CD14-positive monocyte (primary cell): ENCODE results near the gene CD22. TPM values are rescaled to one million over a fixed set of nuclear protein-coding genes. Genes with fewer than 3 reads are reported as not detected.

ENCODE experiments used
- DNase-seq, 3 donors: peaks; one replicate each; pipeline ENCODE4 v3.0.0-alpha.2; 2011 to 2022
- H2AFZ ChIP-seq: 2 replicates; pipeline ENCODE4 v1.6.0; 2012; ENCODE audit warnings: mild to moderate bottlenecking, low read depth, low read length, inconsistent platforms; ENCODE audit not compliant: insufficient read depth, poor library complexity, severe bottlenecking
- H3K27ac ChIP-seq, 2 donors: 1 replicate in 1 of 2; 2 replicates in 1 of 2; pipeline ENCODE4 v1.5.1; 2012 to 2013; ENCODE audit warnings: low read length in 2 of 2, control low read depth in 1 of 2, inconsistent platforms in 1 of 2, low read depth in 1 of 2, mild to moderate bottlenecking in 1 of 2
- H3K27me3 ChIP-seq, 2 donors: one replicate each; pipeline versions ENCODE4 v1.6.0 to v1.6.1; 2011 to 2013; ENCODE audit warnings: low read length in 2 of 2; ENCODE audit not compliant: control insufficient read depth in 2 of 2, insufficient read depth in 2 of 2
- H3K36me3 ChIP-seq, 2 donors: replicated peaks in 1 of 2; 1 replicate in 1 of 2; 2 replicates in 1 of 2; pipeline versions ENCODE4 v1.5.1 to v1.6.1; 2012 to 2013; ENCODE audit warnings: low read length in 2 of 2, control low read depth in 1 of 2, inconsistent platforms in 1 of 2, mild to moderate bottlenecking in 1 of 2; ENCODE audit not compliant: insufficient read depth in 2 of 2, control insufficient read depth in 1 of 2
- H3K4me1 ChIP-seq, 2 donors: 1 replicate in 1 of 2; 2 replicates in 1 of 2; pipeline versions ENCODE4 v1.5.1 to v1.6.1; 2012 to 2013; ENCODE audit warnings: low read length in 2 of 2, control low read depth in 1 of 2, inconsistent platforms in 1 of 2, mild to moderate bottlenecking in 1 of 2, moderate library complexity in 1 of 2; ENCODE audit not compliant: insufficient read depth in 2 of 2, control insufficient read depth in 1 of 2
- H3K4me2 ChIP-seq: replicated peaks from 2 replicates; pipeline ENCODE3; 2012; ENCODE audit warnings: low read length, moderate library complexity, mild to moderate bottlenecking; ENCODE audit not compliant: poor library complexity, severe bottlenecking; ENCODE audit errors: extremely low read depth
- H3K4me3 ChIP-seq, 3 experiments: fragments of 200-600 bp in 1 of 3; sonication (generic) in 1 of 3; replicated peaks in 1 of 3; 1 replicate in 2 of 3; 2 replicates in 1 of 3; pipeline ENCODE4 v1.5.1; 2011 to 2013; ENCODE audit warnings: low read length in 3 of 3, mild to moderate bottlenecking in 3 of 3, control low read depth in 2 of 3, low read depth in 2 of 3, inconsistent platforms in 1 of 3, moderate library complexity in 1 of 3
- H3K79me2 ChIP-seq: 2 replicates; pipeline ENCODE4 v1.6.0; 2012; ENCODE audit warnings: mild to moderate bottlenecking, control low read depth, inconsistent platforms, low read length, moderate library complexity; ENCODE audit not compliant: insufficient read depth
- H3K9ac ChIP-seq: 2 replicates; pipeline ENCODE4 v1.6.0; 2017; ENCODE audit warnings: low read length, mild to moderate bottlenecking; ENCODE audit not compliant: insufficient read depth, poor library complexity, severe bottlenecking
- H3K9me3 ChIP-seq, 2 donors: replicated peaks in 1 of 2; 1 replicate in 1 of 2; 2 replicates in 1 of 2; pipeline versions ENCODE4 v1.5.1 to v1.6.1; 2012 to 2013; ENCODE audit warnings: low read length in 2 of 2, control low read depth in 1 of 2; ENCODE audit not compliant: control insufficient read depth in 1 of 2, insufficient read depth in 1 of 2
- H4K20me1 ChIP-seq: 2 replicates; pipeline ENCODE4 v1.6.0; 2012; ENCODE audit warnings: mild to moderate bottlenecking, low read length, control low read depth, moderate library complexity; ENCODE audit not compliant: insufficient read depth
- H3K27ac Mint-ChIP-seq, 7 donors: one replicate each; pipeline ENCODE4 v1.8.0; 2020; ENCODE audit warnings: mild to moderate bottlenecking in 7 of 7, mixed read lengths in 7 of 7, moderate library complexity in 6 of 7, inconsistent platforms in 2 of 7
- H3K27me3 Mint-ChIP-seq, 3 donors: one replicate each; pipeline ENCODE4 v1.8.0; 2021 to 2022; ENCODE audit warnings: low read depth in 3 of 3, mild to moderate bottlenecking in 3 of 3, mixed read lengths in 3 of 3, moderate library complexity in 3 of 3, inconsistent platforms in 1 of 3
- H3K36me3 Mint-ChIP-seq, 2 donors: one replicate each; pipeline ENCODE4 v1.8.0; 2020; ENCODE audit warnings: mixed read lengths in 2 of 2, inconsistent platforms in 1 of 2, mild to moderate bottlenecking in 1 of 2
- H3K4me1 Mint-ChIP-seq: one replicate; pipeline ENCODE4 v1.8.0; 2020; ENCODE audit warnings: mild to moderate bottlenecking, mixed read lengths
- H3K4me3 Mint-ChIP-seq, 2 donors: one replicate each; pipeline ENCODE4 v1.8.0; 2020; ENCODE audit warnings: mild to moderate bottlenecking in 2 of 2, mixed read lengths in 2 of 2, moderate library complexity in 1 of 2
- H3K9me3 Mint-ChIP-seq, 7 donors: one replicate each; pipeline ENCODE4 v1.8.0; 2020 to 2022; ENCODE audit warnings: mixed read lengths in 7 of 7, mild to moderate bottlenecking in 6 of 7, moderate library complexity in 6 of 7, inconsistent platforms in 2 of 7
- WGBS: methylation state at CpG from one replicate; pipeline ENCODE4 v1.1.5; 2013; ENCODE audit warnings: missing lambda C conversion rate; ENCODE audit not compliant: insufficient coverage; 5-methylcytosine and 5-hydroxymethylcytosine counted together
- intact Hi-C, 2 donors: fragments of 100-400 bp; cut with micrococcal nuclease; formaldehyde crosslinking; loops; one replicate each; pipeline versions ENCODE4 v1.15.0 to v1.15.1; 2023
- polyA plus RNA-seq, 3 donors: library from polyadenylated mRNA; depleted of rRNA in 1 of 3; unstranded in 2 of 3; stranded (reverse) in 1 of 3; fragments of 300-500 nt in 2 of 3; fragments of >200 nt in 1 of 3; fragmentation: Illumina TruSeq in 2 of 3; gene quantifications; 1 replicate in 2 of 3; 2 replicates in 1 of 3; pipeline ENCODE4 v1.2.3, GENCODE V29; 2012 to 2021
- TF ChIP-seq, protein P1 (sequence below): fragments of 200-600 bp; IDR thresholded peaks from one replicate; pipeline ENCODE4 v1.8.0; 2022; ENCODE audit warnings: antibody characterized with exemption, mild to moderate bottlenecking

CD22 gene
- polyA plus RNA-seq, 3 donors, result 0.24 to 4.8 (median 0.88) TPM

DNA sequence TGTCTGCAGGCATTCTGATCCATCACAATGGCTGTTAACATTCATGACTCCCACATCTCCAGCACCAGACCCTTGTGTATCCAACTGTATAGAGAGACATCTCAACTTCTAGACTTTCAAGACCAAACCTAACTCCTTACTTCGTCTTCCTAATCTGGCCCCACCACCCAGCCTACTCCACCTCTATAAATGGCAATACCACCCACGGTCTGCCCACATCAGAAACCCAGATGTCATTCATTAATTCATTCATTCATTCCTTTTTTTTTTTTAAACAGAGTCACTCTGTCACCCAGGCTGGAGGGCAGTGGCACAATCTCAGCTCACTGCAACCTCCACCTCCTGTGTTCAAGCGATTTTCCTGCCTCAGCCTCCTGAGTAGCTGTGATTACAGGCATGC, 52.3 kb downstream of the CD22 start:
- Mint-ChIP-seq H3K27ac (no peak overlapping the region), H3K4me3 (peak overlapping the region in 1 of 2 donors; percentile 68), H3K36me3 (no peaks in the 10 kb centered on the region), H3K4me1 (peaks cover 10% of the 10 kb centered on the region), H3K9me3 (peaks cover 3 to 35% (median 19%) of the 10 kb centered on the region in 7 donors), H3K27me3 (peaks cover 10 to 22% (median 12%) of the 10 kb centered on the region in 3 donors)
- Histone ChIP-seq H3K9ac (no peak overlapping the region), H2AFZ (no peak overlapping the region), H3K79me2 (no peaks in the 10 kb centered on the region), H3K27ac (no peak overlapping the region), H3K4me2 (no peak overlapping the region), H3K36me3 (no peaks in the 10 kb centered on the region), H3K9me3 (peaks cover 19% of the 10 kb centered on the region in 2 donors), H4K20me1 (no peaks in the 10 kb centered on the region), H3K4me1 (peaks cover 0 to 7% of the 10 kb centered on the region in 2 donors), H3K27me3 (no peaks in the 10 kb centered on the region), H3K4me3 (no peak overlapping the region)
- no peak for DNase-seq
- TF ChIP-seq, protein P1, sequence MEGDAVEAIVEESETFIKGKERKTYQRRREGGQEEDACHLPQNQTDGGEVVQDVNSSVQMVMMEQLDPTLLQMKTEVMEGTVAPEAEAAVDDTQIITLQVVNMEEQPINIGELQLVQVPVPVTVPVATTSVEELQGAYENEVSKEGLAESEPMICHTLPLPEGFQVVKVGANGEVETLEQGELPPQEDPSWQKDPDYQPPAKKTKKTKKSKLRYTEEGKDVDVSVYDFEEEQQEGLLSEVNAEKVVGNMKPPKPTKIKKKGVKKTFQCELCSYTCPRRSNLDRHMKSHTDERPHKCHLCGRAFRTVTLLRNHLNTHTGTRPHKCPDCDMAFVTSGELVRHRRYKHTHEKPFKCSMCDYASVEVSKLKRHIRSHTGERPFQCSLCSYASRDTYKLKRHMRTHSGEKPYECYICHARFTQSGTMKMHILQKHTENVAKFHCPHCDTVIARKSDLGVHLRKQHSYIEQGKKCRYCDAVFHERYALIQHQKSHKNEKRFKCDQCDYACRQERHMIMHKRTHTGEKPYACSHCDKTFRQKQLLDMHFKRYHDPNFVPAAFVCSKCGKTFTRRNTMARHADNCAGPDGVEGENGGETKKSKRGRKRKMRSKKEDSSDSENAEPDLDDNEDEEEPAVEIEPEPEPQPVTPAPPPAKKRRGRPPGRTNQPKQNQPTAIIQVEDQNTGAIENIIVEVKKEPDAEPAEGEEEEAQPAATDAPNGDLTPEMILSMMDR, result no peak
- intact Hi-C loops, result no loop called here
- 69% methylated on average over 3 of the region's 3 CpGs for WGBS

DNA sequence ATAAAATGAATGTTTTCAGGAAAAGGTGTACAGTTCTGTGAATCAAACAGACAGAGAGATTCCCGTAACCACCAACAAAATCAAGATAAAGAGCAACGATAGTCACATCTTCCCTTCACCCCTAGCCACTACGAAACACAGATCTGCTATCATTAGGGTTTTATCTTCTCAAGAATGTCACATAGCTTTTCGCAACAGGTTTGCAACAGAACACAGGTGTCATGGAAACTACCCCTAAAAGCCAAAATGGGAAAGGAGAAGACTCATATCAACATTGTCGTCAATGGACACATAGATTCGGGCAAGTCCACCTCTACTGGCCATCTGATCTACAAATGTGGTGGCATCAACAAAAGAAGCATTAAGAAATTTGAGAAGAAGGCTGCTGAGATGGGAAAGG, 52.9 kb downstream of the CD22 start:
- Histone ChIP-seq H3K4me3 (no peak overlapping the region), H3K4me2 (no peak overlapping the region), H4K20me1 (no peaks in the 10 kb centered on the region), H3K9me3 (peaks cover 19% of the 10 kb centered on the region in 2 donors), H3K36me3 (no peaks in the 10 kb centered on the region), H3K27ac (no peak overlapping the region), H3K4me1 (peaks cover 0 to 5% of the 10 kb centered on the region in 2 donors), H3K79me2 (no peaks in the 10 kb centered on the region), H2AFZ (no peak overlapping the region), H3K27me3 (no peaks in the 10 kb centered on the region), H3K9ac (no peak overlapping the region)
- peaks cover 6 to 38% (median 22%) of the 10 kb centered on the region in 7 donors for H3K9me3 Mint-ChIP-seq
- 78% methylated on average over 3 of the region's 6 CpGs for WGBS
- H3K27me3 Mint-ChIP-seq, result peaks cover 10 to 22% (median 12%) of the 10 kb centered on the region in 3 donors
- intact Hi-C loops, result no loop called here
- H3K27ac Mint-ChIP-seq, result no peak overlapping the region
- peaks cover 9% of the 10 kb centered on the region for H3K4me1 Mint-ChIP-seq
- DNase-seq, result no peak
- H3K36me3 Mint-ChIP-seq, result peaks cover 0 to 2% of the 10 kb centered on the region in 2 donors
- TF ChIP-seq, protein P1, result no peak
- H3K4me3 Mint-ChIP-seq, result no peak overlapping the region
